Uterus (tissue), 2 donors: Measurements from ENCODE around the gene RANBP1.

Experiments used
- CTCF ChIP-seq, 4 experiments: fragments of 200-600 bp in 2 of 4; fragments of 450-650 bp in 2 of 4; sonication (generic) in 2 of 4; IDR thresholded peaks; one replicate each; pipeline ENCODE4 v1.5.1; 2016 to 2019; ENCODE audit warnings: antibody characterized with exemption in 4 of 4, mild to moderate bottlenecking in 2 of 4, moderate library complexity in 1 of 4
- POLR2A ChIP-seq, 2 donors: fragments of 450-650 bp; IDR thresholded peaks; one replicate each; pipeline ENCODE4 v1.6.1; 2016; ENCODE audit warnings: antibody characterized with exemption in 2 of 2, mild to moderate bottlenecking in 1 of 2, moderate library complexity in 1 of 2

GRCh38 chr22:20124083-20124787 is 8.3 kb downstream of the RANBP1 start:
- no peak for TF ChIP-seq CTCF (IDR thresholded peaks at IDR 0.05)
- no peak for TF ChIP-seq POLR2A (IDR thresholded peaks at IDR 0.05)
